SW480 (cell line): ENCODE data around the gene ABCA6.

Experiments used
- DNase-seq: peaks from one replicate; pipeline ENCODE4 v3.0.0-alpha.2; 2016; ENCODE audit warnings: low spot score

ABCA6 gene

GRCh38 chr17:69143151-69143550 is 1.5 kb upstream of the ABCA6 start:
- no peak for DNase-seq

GRCh38 chr17:69142175-69142802 is 594 bp upstream of the ABCA6 start:
- no peak for DNase-seq

DNA sequence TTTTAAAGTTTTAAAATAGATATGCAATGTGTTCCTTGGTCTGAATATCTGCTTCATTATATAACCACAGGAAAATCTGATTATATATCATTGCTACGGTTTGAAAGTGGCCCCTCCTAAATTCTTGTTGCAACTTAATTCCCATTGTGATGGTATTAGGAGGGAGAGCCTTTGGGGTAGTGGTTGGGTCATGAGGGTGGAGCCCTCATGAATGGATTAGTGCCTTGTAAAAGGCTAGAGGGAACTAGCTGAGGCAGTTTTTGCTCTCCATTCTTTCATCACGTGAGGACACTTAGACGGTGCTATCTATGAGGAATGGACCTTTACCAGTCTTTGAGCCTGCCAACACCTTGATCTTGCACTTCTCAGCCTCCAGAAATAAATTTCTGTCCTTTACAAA is 7.6 kb downstream of the ABCA6 start:
- DNase-seq, result no peak

- no peak for DNase-seq
These were observed 10.9 kb downstream of the ABCA6 start for GRCh38 chr17:69130627-69131296.

GRCh38 chr17:69123626-69124025 is 18.1 kb downstream of the ABCA6 start:
- no peak for DNase-seq

GRCh38 chr17:69122065-69122464 is 19.6 kb downstream of the ABCA6 start:
- DNase-seq, result no peak

DNA sequence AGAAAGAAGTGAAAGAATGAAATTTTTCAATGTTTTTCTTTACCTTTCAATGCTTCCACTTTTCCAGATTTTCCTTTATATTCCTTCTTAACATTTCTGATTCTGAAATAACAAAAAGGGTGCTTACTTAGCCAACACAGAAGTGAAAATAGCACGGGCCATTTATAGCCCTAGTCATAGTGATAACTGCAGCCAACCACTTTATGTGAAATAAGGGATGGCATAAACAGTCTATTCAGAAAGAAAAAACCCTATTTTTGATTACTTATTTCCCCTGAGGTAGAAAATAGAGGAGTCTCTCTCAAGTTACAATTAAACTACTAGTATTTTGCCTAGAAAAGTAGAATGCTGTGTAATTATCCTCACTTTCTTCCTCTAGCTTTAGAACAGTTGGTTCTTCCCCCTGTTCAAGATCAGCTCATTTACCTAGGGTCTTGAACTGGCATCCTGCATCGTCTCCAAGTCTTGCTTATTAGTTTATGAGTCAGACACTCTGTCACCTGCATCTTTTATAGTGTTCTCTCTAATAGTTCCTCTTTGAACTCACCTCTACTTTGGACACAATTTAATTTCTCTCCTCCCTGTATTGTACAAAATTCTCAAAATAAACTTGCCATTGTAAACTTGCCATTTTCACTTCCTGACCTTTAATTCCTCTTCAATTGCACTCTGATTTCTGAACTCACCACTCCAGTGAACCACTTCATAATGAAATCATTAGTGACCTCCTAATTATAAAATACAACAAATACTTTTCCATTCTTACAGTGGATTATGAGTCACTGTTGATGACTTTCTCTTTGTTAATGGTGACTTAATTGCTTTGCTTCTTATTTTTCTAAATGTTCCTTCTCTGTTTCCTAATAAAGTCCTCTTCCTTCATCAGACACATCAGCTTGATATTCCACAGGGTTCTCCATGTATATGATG is 23.6 kb downstream of the ABCA6 start:
- no peak for DNase-seq

DNA sequence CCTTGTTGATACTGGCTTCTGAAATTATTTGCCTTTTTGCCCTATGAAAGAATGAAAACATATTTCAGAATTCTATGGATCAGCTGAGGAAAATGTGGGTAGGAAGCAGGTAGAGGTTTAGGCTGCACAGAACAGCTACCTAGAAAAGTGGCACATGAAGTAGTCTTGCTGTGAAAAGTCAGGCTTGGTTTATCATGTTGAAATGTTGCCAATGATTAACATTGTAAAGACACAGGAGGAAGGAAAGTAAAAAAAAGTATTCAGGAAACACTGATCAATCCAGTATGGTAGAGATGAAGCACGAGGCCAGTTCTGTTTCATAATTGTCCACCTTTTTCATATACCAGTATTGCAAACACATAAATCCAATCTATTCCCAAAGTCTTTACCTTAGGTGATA is 29.9 kb downstream of the ABCA6 start:
- DNase-seq, result no peak

GRCh38 chr17:69105907-69106730 is 35.6 kb downstream of the ABCA6 start:
- DNase-seq, result no peak

- no peak for DNase-seq
These were observed 38.0 kb downstream of the ABCA6 start for GRCh38 chr17:69103557-69104233.

DNA sequence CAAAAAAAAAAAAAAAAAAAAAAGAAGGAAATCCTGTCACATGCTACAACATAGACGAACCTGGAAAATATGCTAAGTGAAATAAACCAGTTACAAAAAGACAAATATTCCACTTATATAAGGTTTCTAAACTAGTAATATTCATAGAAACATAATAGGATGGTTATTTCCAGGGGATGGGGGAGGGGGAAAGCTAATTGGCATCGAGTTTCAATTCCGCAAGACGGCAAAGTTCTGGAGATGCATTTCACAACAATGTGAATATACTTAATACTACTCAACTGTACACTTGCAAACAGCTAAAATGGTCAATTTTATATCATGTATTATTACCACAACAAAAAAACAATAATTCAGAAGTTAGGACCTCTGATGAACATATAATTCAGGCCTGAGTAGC is 43.1 kb downstream of the ABCA6 start:
- DNase-seq, result no peak

- no peak for DNase-seq
These were observed 45.2 kb downstream of the ABCA6 start for GRCh38 chr17:69096541-69096940.

DNA sequence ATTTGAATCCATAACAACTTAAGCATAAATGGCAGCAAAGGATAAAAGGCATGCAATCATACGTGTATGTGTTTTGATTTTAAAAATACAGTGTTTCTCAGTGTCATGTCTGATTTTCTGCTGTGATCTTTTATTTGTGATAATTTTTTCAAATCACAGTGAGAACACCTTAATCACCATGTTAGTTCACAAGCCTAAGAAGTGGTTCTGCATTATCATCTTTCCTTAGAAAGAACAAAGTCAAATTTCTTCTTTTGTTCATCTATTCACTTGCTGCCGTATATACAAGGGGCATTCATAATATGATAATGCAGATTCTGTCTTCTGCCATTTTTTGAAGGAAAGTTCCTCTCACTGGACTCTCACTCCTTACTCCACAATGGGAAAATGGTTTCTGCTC is 47.7 kb downstream of the ABCA6 start:
- DNase-seq, result no peak

GRCh38 chr17:69093279-69093789 is 48.4 kb downstream of the ABCA6 start:
- no peak for DNase-seq

DNA sequence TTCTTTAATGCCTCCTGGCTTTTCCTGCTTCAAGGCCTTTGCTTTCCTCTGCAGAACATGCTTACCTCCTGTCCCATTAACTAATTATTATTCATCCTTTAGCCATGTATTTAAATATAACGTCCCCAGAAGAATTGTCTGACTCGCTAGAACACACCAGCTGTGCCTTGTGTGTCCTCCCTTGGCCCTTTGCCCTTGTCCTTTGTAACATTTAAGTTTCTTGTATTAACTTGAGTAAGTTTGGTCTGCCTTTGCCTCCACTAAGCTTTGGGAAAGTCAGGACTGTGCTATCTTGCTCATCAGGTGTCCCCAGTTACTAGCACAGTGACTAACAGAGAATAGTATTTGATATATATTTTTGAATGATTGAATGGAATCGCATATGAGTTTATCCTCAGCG is 51.3 kb downstream of the ABCA6 start:
- DNase-seq, result no peak

DNA sequence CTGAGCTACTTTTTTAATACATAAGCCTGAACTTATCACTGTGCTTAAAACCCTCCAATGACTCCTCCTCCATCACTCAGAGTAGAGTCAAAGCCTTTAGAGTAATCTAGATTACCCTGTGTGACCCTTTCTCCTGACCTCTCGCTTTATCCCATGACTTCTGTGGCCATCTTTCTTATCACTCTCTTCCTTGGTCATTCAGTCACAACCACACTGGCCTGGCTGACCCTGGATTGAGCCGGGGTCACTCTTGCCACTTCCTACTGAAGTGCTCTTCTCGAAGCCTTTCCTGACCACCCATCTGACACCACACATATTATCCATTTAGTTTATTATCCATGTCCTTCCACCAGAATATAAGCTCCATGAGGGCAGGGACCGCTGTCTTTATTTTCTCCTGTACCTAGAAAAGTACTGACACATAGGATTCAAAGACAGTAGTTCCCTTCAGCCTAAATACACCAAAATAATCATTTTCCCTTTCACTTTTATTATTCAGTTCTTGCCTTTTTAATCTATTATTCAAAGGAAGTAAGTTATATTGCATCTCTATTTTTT is 53.0 kb downstream of the ABCA6 start:
- no peak for DNase-seq

- no peak for DNase-seq
These were observed 55.1 kb downstream of the ABCA6 start for GRCh38 chr17:69086641-69087040.

GRCh38 chr17:69084911-69085310 is 56.8 kb downstream of the ABCA6 start:
- DNase-seq, result peak; percentile 32

- no peak for DNase-seq
These were observed 59.0 kb downstream of the ABCA6 start for GRCh38 chr17:69082696-69083095.

DNA sequence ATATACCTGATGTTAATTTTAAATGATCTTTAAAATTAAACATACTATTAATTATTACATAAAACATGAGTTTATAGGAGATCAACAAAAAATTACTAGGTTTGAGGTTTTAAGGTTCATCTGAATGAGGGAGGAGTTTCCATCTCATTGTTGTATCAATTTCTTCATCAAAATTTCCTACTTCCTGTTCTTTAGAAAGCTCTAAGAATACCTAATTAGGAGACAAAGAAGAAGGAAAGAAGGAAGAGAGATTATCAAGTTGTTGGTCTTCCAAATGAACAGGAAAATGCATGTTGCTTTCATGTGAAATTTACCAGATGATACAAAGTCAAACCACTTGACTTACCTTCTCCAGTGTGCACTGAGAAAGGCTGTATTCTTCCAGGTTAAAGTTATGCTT is 62.8 kb downstream of the ABCA6 start:
- no peak for DNase-seq

DNA sequence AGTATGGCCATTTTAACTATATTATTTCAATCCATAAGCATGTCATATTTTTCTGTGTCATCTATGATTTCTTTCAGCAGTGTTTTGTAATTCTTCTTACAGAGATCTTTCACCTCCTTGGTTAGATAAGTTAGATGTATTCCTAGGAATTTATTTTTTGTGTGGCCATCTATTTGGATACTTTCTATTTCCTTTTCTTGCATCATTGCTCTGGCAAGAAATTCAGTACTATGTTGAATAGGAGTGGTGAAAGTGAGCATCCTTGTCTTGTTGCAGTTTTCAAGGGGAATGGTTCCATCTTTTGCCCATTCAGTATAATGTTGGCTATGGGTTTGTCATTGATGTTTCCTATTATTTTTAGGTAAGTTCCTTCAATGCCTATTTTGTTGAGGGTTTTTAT is 65.9 kb downstream of the ABCA6 start:
- DNase-seq, result no peak
